Sigmoid colon (tissue), 4 donors: ENCODE results near the gene DACH1.

Experiments
- EP300 ChIP-seq, 4 donors: sonication (generic); formaldehyde crosslinking; IDR thresholded peaks; one replicate each; pipeline ENCODE4 v1.6.1; 2017; ENCODE audit warnings: antibody characterized with exemption in 4 of 4
- POLR2A ChIP-seq, 2 donors: fragments of 450-650 bp; IDR thresholded peaks; one replicate each; pipeline ENCODE4 v1.6.1; 2016; ENCODE audit warnings: antibody characterized with exemption in 2 of 2, mild to moderate bottlenecking in 2 of 2, moderate library complexity in 2 of 2
- POLR2AphosphoS5 ChIP-seq, 4 donors: sonication (generic); formaldehyde crosslinking; IDR thresholded peaks; one replicate each; pipeline ENCODE4 v1.6.1; 2017; ENCODE audit warnings: antibody characterized with exemption in 4 of 4
- TF ChIP-seq, protein P1 (sequence below), 4 experiments: fragments of 450-650 bp in 3 of 4; fragments of 200-600 bp in 1 of 4; IDR thresholded peaks; one replicate each; pipeline ENCODE4 v1.5.1; 2016 to 2019; ENCODE audit warnings: antibody characterized with exemption in 4 of 4, mild to moderate bottlenecking in 3 of 4, moderate library complexity in 2 of 4

DNA sequence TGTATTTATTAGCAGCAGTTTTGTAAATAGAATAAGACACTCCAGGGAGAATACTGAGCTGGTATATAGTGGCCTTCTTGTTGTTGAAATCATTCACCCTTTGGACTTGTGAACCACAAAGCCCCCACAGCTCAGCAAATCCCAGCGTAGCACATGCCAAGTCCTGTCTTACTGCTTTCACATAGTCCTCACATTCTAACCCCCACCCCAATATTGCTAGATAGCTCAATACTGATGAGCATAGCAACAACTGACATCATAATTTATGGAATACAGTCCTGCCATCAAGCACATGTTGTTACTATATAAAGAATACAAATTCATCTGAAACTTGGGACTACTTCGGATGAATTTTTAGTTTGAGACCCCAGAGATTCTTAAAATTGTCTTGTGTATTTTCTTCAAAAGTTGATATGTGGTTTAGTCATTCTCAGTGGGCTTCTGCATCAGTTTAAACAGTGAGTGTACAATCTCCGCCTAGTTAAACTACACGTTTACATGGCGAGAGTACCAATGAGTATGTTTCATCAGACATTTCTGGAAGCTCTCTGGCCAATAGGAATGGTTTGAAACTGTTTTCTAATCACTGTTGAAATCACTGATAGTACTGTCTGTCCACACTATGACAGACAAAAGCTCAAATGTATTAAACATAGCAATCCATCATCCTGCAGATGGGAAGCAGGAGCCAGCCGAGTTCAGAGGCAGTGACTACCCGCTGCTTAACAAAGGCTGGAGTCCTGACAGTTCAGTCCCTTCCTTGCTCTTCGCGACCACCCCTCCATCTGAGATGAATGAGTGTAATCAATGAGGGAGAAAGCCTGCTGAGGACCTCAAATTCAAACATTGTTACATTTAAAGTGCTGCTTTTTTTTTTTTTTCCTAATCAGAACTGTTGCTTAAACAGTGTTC is 15.2 kb downstream of the DACH1 start:
- TF ChIP-seq POLR2A (IDR thresholded peaks at IDR 0.05) (no peak), POLR2AphosphoS5 (IDR thresholded peaks at IDR 0.05) (no peak), EP300 (IDR thresholded peaks at IDR 0.05) (no peak)
- TF ChIP-seq, protein P1, sequence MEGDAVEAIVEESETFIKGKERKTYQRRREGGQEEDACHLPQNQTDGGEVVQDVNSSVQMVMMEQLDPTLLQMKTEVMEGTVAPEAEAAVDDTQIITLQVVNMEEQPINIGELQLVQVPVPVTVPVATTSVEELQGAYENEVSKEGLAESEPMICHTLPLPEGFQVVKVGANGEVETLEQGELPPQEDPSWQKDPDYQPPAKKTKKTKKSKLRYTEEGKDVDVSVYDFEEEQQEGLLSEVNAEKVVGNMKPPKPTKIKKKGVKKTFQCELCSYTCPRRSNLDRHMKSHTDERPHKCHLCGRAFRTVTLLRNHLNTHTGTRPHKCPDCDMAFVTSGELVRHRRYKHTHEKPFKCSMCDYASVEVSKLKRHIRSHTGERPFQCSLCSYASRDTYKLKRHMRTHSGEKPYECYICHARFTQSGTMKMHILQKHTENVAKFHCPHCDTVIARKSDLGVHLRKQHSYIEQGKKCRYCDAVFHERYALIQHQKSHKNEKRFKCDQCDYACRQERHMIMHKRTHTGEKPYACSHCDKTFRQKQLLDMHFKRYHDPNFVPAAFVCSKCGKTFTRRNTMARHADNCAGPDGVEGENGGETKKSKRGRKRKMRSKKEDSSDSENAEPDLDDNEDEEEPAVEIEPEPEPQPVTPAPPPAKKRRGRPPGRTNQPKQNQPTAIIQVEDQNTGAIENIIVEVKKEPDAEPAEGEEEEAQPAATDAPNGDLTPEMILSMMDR (IDR thresholded peaks at IDR 0.05) = no peak
